Ovary (tissue), 3 donors: ENCODE measurements around the gene PCDH1.

Experiments used
- CTCF ChIP-seq, 3 donors: fragments of 450-650 bp in 2 of 3; fragments of 200-600 bp in 1 of 3; IDR thresholded peaks; one replicate each; pipeline versions ENCODE4 v1.5.1 to v1.8.0; 2016 to 2022; ENCODE audit warnings: antibody characterized with exemption in 3 of 3, mild to moderate bottlenecking in 1 of 3
- EP300 ChIP-seq: sonication (generic); formaldehyde crosslinking; IDR thresholded peaks from one replicate; pipeline ENCODE4 v1.6.1; 2017; ENCODE audit warnings: antibody characterized with exemption
- POLR2A ChIP-seq: fragments of 450-650 bp; IDR thresholded peaks from one replicate; pipeline ENCODE4 v1.6.1; 2017; ENCODE audit warnings: antibody characterized with exemption, mild to moderate bottlenecking, moderate library complexity
- donor health status: DM: no; HTN: no; CAD: no.

GRCh38 chr5:141864371-141865370, 13.5 kb downstream of the PCDH1 start:
- TF ChIP-seq CTCF (IDR thresholded peaks at IDR 0.05) = no peak
- TF ChIP-seq POLR2A = no peak
- TF ChIP-seq EP300 = no peak
